Iris pigment epithelial cell (primary cell): ENCODE data around the gene GGT6.
"Not testable (repeated sequence)": the region's sequence is repeated elsewhere in the genome, so short reads cannot be mapped to it uniquely, and the experiment has no call there.

Experiments used
- DNase-seq: peaks from one replicate; pipeline ENCODE4 v3.0.0-alpha.2; 2011; ENCODE audit warnings: low read depth

GGT6 gene

GRCh38 chr17:4560421-4560820 lies at the start of gene GGT6:
TSS of gene GGT6 (minus strand) at chr17:4560577. CDS start at chr17:4560521, 56 bp downstream.
- no peak for DNase-seq

GRCh38 chr17:4610162-4610561 lies 49.8 kb upstream of the GGT6 start:
- DNase-seq: no peak

DNA sequence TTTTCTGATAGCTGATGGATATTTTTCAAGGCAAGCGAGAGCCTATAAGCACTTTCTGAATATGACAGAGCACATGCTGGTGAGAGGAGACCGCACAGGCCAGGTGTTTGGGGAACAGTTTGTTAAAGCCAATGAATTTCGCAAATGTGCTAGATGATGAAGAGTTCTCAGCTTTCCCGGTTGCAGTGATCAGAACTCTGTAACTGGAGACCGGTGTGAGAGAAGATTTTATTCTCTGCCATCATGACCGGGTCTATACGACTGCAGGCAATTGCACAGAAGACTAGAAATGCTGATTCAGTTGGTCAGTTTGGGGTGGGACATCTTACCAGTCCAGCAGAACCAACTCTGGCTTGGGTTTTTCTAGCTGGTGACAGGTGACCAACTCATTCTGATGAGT lies 49.4 kb upstream of the GGT6 start:
- DNase-seq: no peak

DNA sequence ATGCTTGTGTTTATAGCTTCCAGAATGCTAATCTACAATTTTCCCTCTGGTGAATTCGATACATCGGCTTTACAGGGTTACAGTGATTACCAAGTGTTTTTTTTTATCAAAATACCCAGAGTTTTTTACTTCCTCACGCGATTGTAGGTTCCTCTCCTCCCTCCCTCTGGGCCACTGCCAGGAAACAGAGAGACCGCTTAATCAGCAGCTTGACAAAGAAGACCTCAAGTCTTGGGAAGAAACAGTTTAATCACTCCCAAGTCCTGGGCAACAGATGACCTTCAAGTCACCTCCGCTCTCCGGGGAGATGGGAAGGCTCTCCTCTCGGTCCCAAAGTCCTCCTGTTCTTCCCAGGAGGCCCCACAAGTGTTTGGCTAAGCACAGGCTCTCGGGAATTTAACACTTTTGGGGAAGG lies 47.4 kb upstream of the GGT6 start:
- DNase-seq: peak; percentile 70

- no peak for DNase-seq
Observed at GRCh38 chr17:4607261-4607741, 46.9 kb upstream of the GGT6 start.

DNA sequence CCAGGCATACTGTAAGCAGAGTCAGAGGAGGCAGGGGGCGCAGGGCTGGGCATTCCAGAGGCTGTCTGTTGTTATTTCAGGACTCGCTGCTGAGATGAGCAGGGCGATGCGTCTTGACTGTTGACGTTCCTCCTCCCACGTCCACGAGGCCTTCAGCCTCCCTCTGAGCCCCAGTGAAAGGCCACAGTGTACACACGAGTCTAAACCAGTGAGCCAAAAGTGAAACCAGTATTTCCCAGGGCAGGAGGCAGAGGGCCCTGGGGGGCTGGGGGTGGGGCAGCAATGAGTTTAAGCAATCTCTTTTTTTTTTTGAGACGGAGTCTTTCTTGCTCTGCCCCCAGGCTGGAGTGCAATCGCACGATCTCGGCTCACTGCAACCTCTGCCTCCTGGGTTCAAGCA lies 45.4 kb upstream of the GGT6 start:
- DNase-seq: peak; percentile 62

- DNase-seq: not testable (repeated sequence)
Observed at GRCh38 chr17:4604736-4605135, 44.4 kb upstream of the GGT6 start.

DNA sequence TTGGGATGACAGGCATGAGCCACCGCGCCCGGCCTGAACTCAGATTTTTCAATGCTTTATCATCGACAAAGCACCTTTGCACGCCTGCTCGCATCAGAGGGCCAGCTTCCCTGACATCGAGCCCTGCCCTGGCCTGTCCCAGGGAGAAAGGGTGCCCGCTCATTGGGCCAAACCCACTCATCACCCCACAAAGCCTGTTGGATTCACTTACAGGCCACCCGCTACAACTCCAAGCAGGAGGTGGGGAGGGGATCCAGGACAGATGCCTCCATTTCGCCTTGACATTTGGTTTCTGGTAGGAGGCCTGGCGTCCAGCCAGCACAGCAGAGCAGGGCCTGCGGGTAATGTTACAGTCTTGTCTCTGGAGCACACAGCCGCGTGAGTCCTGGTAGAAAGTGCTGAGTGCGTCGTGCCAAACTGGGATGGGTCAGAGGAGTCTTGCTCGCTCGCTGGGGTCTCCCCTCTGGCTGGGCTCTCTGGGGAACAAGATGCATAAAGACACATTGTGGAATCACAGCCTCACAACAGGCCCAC lies 43.8 kb upstream of the GGT6 start:
- peak; percentile 63 for DNase-seq

GRCh38 chr17:4602041-4602440 lies 41.7 kb upstream of the GGT6 start:
- no peak for DNase-seq

GRCh38 chr17:4601326-4601725 lies 40.9 kb upstream of the GGT6 start:
- no peak for DNase-seq

DNA sequence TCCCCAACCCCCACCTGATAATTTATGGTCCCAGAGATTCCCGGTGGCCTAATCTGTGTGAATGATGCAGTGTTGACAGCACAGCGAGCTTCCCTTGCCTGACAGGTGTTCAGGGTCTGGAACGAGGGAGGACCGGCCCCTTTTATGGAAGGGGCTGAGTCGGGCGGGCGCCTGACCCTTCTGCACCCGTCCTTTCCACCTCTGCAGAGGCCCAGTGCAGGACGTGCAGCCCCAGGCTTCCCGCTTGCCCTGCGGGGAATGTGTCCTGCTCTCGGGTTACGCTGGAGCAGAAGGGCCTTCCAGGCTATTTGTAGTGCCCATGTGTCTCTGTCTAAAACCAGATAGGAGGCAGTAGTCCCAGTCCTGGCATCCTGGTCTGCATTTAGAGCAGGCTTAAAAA lies 40.2 kb upstream of the GGT6 start:
- DNase-seq: no peak

- DNase-seq: peak; percentile 6
Observed at GRCh38 chr17:4599505-4600281, 39.3 kb upstream of the GGT6 start.

DNA sequence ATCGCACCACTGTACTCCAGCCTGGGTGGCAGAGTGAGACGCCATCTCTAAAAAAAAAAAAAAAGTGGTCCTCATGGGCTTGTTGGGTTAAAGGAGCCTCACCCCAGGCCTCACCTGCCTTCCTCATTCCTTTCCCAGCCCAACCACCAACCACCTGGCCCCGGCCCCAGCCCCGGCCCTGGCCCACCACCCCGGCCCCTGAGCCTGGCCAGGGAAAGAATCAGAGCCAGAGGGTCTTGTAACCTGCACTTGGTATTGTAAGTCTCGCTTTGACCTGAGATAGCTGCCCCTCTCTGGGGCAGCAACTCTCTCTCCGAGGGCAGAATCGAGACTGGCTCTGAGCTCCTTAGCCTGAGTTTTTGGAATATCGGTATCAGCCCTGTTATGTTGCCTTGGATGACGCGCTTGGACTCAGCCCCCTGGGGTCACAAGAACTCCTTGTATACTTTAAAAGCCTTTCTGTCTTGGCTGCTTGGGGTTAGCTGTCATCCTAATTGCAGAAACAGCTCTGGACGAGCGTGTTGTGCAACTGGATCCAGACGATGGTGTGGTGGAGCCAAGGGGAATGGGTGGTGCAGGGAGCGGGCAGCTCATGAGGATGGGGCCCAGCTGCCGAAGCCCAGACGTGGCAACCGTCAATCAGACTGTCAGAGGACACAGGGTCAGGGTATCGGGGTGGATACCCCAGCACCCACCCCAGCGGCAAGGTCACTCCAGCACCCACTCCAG lies 38.6 kb upstream of the GGT6 start:
- no peak for DNase-seq

DNA sequence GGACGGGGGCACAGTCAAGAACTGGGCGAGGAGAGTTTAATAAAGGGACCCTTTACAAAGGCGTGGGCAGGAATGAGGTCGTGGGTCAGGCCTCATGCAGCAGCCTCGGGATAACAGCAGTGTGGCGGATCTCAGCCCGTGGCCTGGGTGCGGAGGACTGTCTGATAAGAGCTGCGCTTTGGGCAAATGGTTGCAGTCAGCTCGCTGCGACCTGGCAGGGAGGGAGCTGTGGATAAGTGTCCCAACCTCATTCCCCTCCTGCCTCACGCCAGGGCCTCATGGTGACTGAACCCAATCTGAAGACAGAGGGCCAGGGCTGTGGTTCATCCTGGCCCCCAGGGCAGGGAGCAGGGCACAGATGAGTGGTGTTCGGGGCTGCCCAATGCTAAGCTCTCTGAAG lies 37.6 kb upstream of the GGT6 start:
- no peak for DNase-seq

- no peak for DNase-seq
Observed at GRCh38 chr17:4596636-4597380, 36.4 kb upstream of the GGT6 start.

GRCh38 chr17:4595685-4596342 lies 35.4 kb upstream of the GGT6 start:
- not testable (repeated sequence) for DNase-seq

GRCh38 chr17:4594931-4595684 lies 34.7 kb upstream of the GGT6 start:
- DNase-seq: no peak

- no peak for DNase-seq
Observed at GRCh38 chr17:4594406-4594805, 34.0 kb upstream of the GGT6 start.

DNA sequence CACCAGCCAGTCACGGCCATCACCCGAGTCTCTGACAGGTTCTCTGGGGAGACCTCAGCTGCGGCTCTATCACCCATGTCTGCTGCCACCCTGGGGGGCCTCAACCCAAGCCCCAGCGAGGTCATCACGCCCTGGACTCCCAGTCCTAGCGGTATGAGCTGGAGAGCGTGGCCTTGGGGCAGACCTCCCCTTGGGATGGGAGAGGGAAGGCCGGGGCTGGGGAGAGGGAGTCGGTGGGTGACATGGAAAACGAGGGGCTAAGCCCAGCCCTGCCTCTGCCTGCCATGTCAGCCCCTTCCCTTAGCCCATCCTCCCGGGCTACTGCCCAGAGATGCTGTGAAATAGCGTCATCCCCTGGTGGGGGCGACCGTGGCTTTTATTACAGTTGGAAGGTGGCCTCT lies 32.6 kb upstream of the GGT6 start:
- DNase-seq: no peak

DNA sequence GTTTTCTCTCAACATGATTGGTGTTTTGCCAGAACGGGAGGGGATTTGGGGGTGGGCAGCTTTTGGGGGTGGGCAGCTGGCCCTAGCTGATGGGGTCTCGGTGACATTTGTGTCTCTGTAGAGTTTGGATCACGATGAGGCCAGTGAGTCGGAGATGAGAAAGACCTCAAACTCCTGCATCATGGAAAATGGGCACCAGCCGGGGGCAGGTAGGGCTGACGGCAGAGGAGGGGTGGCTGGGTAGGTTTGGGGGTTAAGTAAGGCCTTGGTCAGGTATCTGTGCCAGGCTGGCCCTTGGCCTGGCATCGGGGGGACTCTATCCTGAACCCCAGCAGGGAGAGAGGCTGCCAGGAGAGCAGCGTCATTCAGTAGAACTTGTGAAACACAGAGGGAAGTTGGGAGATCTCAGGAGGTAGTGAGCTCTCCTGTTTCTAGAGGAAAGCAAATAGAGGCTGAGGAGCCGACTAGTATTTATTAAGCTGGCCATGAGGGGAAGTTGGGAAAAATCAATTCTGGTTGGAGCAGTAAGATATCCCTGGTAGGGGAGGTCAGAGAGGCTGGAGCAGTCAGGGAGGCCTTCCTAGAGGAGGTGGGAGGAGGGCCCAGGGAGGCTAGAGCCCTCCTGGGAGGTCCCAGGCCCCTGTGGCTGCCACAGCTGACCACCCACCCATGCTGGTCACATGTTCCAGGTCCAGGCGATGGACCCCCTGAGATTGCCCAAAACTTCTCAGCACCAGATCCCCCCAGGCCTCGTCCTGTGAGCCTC lies 32.0 kb upstream of the GGT6 start:
- no peak for DNase-seq
